ENCODE measurements around the gene IL5RA.

The IL5RA gene

DNA sequence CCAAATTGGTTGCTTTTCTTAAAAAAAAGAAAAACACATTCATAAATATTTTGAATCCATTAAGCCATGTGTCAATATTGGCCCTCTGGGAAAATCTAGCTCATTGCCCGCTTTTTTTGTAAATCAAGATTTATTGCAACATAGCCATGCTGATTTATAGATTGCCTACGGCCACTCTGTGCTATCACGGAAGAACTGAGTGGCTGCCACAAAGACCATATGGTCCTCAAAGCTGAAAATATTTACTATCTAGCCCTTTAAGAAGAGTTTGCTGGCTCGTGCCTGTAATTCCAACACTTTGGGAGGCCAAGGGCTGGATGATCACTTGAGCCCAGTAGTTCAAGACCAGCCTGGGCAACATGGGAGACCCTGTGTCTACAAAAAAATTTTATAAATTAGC lies 45.9 kb downstream of the IL5RA start:
- no peak for DNase-seq

DNA sequence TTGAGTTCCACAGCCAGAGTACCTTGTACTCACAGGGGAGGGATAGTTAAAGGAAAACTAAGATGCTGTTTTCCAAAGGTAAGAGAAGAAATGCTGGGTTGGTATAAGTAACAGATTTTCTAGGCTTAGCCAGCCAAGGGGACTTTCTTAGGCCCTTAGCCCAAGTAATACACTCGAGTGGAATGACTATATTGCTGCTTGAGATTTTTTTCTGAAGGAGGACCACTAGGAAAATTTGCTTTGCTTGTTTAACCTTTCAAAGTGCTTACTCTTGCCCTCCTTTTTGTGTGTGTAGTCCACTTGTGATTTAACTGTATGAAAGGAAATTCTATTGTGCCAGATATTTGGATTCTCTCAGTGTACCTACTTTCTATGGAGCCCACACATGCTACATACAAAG lies 50.5 kb downstream of the IL5RA start:
- no peak for DNase-seq

DNA sequence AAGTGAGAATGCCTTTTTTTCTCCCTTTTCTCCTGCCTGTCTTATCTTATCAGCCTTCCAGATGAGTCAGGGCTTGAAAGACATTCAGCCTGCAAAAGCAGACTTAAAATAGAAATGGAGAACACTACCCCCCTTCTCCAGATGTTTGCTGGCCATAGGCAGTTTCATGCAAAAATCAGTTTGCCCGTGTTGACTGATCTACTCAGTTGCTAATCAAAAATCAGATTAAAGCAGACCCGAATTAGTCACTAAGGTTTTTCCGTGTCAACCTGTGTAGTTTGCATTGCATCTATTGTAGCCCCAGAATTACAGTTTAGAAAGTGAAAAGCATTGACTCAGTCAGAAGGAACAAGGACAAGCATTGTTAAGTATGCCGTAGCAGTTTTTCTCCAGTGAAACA lies 56.2 kb downstream of the IL5RA start:
- DNase-seq: no peak

DNA sequence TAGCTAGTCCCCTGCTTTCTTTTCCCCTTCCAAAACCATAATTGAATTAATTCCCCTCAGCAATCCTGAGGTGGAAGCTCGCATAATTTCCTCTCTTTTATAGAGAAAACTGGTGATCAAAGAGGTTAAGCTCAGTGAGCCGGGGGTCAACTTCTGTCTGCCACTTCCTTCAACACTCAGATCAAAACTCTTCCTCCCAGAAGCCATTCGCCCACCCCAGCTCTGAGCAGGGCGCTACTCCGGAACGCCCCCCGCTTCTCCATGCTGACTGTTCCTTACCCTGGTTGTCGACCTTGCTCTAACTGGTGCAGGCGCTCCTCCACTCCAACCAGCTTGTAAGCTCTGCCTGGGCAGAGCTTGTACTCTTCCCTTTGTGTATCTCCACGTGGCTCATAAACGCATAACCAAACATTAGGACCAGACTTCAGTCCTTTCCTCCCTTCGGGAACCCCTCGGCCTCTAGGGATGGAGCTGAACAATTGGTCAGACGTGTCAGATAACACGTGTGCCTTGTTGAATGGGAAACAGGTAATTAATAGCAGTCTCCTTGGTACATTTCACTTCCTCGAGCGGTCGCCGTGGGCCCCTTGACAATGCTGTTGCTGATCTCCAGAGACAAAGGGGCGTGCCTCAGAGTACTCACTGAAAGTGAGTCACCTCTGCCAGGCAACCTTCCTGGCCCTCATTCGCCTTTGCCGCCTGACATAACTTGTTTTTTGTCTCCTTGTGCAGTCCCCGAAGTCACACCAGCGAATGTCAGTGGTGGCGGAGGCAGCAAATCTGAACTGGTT lies 71.8 kb downstream of the IL5RA start:
- no peak for DNase-seq

DNA sequence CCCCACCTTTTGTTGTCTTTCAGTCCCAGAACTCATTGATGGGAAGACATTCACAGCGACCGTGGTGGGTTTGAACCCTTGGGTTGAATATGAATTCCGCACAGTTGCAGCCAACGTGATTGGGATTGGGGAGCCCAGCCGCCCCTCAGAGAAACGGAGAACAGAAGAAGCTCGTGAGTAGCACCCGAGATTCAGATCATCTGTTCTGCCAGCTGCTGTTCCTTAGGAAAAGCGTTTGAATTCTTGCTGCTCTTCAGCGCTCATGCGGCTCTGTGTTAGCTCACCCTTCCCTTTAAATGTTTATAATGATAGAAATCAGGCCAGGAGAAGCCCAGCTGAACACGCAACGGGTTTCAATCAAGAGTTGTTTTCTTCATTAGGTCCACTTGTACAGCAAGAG lies 73.0 kb downstream of the IL5RA start:
- DNase-seq: no peak

DNA sequence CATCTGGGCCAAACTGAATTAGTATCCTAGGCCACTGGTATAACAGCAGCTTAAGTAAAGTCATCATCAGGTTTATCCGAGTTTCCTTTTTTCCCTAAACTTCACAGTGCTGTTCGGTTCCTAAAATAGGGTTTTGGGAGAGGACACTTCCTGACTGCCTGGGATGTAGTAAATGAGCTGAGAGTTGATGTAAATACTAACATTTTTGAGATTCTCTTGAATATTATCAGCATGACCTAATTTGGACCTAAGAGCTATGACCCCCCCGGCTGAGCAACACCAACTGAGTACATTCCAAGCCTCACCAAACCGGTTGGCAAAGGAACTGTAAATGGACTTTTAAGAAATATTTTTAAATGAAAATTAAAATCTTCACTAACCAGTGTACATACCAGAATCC lies 78.8 kb downstream of the IL5RA start:
- no peak for DNase-seq

DNA sequence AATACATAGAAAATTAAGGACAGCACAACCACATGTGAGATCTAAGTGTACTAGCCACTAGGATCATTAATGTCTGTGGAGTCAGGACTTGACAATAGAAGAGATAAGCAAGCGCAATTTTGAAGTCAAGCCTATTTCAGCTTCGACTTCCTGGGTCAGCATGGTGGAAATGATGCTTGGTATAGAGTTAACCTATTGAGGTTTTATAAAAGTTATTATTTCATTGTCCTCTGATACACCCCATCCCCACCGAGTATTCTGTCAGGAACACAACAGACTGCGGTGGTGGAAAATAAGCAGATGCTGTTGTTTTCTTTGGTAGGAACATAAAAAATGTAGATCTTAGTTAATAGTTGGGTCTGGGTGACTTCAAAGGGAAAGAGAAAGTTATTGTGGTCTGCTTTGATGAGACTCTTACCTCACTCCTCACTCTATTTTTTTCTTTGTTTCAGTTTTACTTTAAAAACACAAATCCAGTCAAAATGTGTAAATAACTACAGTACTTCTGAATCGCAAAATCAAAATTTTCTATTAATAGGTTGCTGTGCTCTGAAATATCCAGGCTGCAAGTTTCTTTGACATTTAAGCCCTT lies 82.1 kb downstream of the IL5RA start:
- DNase-seq: no peak

DNA sequence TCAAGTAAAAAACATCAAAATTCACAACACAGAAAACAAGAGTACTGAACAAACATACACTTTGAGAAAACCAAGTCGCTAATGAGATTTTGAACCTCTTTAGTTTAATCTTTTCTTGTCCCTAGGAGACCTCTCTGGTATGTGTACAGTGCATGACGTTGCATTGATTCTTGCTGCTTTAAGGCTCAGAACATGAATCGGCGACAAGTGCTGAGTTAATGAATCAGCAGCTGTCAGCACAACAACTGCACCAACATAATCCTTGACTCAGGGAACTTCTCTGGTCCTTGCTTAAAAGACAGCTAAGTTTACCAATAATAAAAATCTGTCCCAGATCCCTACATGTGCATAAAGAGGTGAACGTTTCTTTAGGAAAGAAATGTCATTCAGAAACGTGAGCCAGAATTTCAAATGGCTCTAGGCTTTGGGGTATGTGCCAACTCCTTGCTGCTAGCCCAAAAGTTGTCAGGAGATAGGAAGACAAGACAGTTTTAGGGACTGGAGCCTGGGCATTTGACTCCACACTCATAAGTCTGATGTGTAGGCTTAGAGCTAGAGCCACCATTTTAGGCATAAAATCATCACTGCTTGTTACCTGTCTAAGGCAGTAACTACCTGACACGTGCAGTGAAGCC lies 86.9 kb downstream of the IL5RA start:
- no peak for DNase-seq

DNA sequence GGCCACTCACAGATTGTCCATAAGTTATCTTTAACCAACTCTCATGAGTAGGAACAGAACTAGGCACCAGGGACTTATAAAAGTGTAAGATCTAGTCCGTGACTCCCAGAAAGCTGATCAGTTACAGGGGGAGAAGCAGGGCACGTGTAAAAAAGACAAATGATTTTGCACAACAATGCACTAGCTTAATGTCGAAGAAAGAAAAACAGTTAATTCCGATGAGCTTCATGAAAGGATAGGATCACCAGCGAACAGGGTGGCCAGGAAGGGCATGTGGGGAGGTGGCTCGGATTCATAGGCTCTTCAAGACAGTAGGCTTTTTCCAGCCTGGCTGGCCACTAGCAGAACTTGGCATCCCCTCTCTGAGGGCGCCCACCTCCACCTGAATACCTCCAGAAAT lies 90.0 kb downstream of the IL5RA start:
- DNase-seq: no peak

All from SHP77 (cell line).